Lung (tissue), 12 donors: ENCODE results near the gene INTS3. TPM values are rescaled to one million over a fixed set of nuclear protein-coding genes. Genes with fewer than 3 reads are reported as not detected.
A peak's percentile ranks its signal among the peaks of the same experiment; 100 is the strongest.

Source experiments
- ATAC-seq: fragments of 200-7000 bp; cut with Tn5 transposase; one replicate; pipeline ENCODE4 v1.9.1; 2020; ENCODE audit warnings: moderate number of reproducible peaks; ENCODE audit not compliant: insufficient read depth, low FRiP score
- DNase-seq, 3 donors: peaks; one replicate each; pipeline ENCODE4 v3.0.0-alpha.2; 2013 to 2017
- H3K27ac ChIP-seq, 2 donors: one replicate each; pipeline ENCODE4 v1.5.1; 2013; ENCODE audit warnings: mild to moderate bottlenecking in 2 of 2, moderate library complexity in 2 of 2, control low read depth in 1 of 2, inconsistent platforms in 1 of 2, low read depth in 1 of 2, low read length in 1 of 2
- H3K27me3 ChIP-seq, 3 donors: one replicate each; pipeline ENCODE4 v1.5.1; 2013; ENCODE audit warnings: low read length in 2 of 3; ENCODE audit not compliant: control insufficient read depth in 3 of 3, insufficient read depth in 3 of 3
- H3K36me3 ChIP-seq, 4 donors: one replicate each; pipeline ENCODE4 v1.5.1; 2013; ENCODE audit warnings: low read length in 4 of 4, mild to moderate bottlenecking in 1 of 4, moderate library complexity in 1 of 4; ENCODE audit not compliant: control insufficient read depth in 4 of 4, insufficient read depth in 4 of 4
- H3K4me1 ChIP-seq, 5 donors: one replicate each; pipeline ENCODE4 v1.5.1; 2013; ENCODE audit warnings: low read length in 5 of 5, mild to moderate bottlenecking in 2 of 5, moderate library complexity in 1 of 5; ENCODE audit not compliant: control insufficient read depth in 5 of 5, insufficient read depth in 5 of 5
- H3K4me3 ChIP-seq: one replicate; pipeline ENCODE4 v1.5.1; 2013; ENCODE audit warnings: mild to moderate bottlenecking, control low read depth, moderate library complexity
- H3K9ac ChIP-seq, 2 donors: one replicate each; pipeline ENCODE4 v1.5.1; 2013; ENCODE audit warnings: low read length in 2 of 2, control low read depth in 1 of 2; ENCODE audit not compliant: insufficient read depth in 1 of 2
- H3K9me3 ChIP-seq, 4 donors: one replicate each; pipeline ENCODE4 v1.5.1; 2013; ENCODE audit warnings: low read length in 3 of 4, mild to moderate bottlenecking in 1 of 4, moderate library complexity in 1 of 4; ENCODE audit not compliant: control insufficient read depth in 4 of 4, insufficient read depth in 3 of 4
- WGBS, 2 donors: extraction: QIAGEN DNeasy Blood & Tissue Kit; methylation state at CpG; one replicate each; pipeline ENCODE4 v1.1.7; 2013; 5-methylcytosine and 5-hydroxymethylcytosine counted together
- polyA plus RNA-seq, 2 donors: library from polyadenylated mRNA; stranded (reverse); fragments of 200-250 nt; gene quantifications; one replicate each; pipeline ENCODE4 v1.2.1, GENCODE V29; 2013
- total RNA-seq, 2 donors: library from RNA; depleted of rRNA in 1 of 2; stranded (reverse); fragments of >200 nt in 1 of 2; gene quantifications; one replicate each; pipeline ENCODE4 v1.2.1, GENCODE V29; 2014 to 2021
- TF ChIP-seq, protein P1 (sequence below): IDR thresholded peaks from 2 replicates; pipeline ENCODE4 v1.5.1; 2012; ENCODE audit warnings: mild to moderate bottlenecking; ENCODE audit errors: control extremely low read depth, extremely low read depth
- donor health status: control.
- donor health status: control.
- donor health status: Bipolar disorder and iron deficiency.
- donor health status: healthy.
- donor health status: DM: yes; HTN: yes; CAD: no.

Gene INTS3
- total and polyA plus RNA-seq, 4 donors: 31.3 to 70.4 (median 51.0) TPM

DNA sequence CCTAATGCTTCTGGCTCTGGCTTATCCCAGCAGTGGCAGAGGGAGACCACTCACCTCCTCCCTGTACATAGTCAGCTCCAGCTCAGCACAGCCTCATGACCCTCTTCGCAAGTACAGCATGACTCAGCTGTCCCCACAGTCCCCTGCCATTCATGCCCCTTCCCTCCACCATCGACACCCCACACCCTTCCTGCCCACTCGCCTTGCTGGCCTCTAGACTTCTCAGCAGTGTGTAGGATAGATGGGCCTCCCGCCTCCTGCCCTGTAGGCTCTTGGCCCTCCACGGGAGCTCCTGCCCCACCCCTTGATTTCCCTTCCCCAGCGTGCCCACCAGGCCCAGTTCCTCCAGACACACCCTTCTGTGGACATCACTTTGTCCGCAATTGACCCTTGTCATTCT is 39.6 kb upstream of the INTS3 start:
- no peaks in the 10 kb centered on the region for H3K9me3 ChIP-seq
- H3K27me3 ChIP-seq: no peaks in the 10 kb centered on the region
- H3K27ac ChIP-seq: peak overlapping the region in 1 of 2 donors; percentile 26
- no peak for DNase-seq
- H3K4me1 ChIP-seq: peaks cover 0 to 3% (median 0%) of the 10 kb centered on the region in 5 donors
- no peak for ATAC-seq
- H3K9ac ChIP-seq: no peak overlapping the region
- no peak overlapping the region for H3K4me3 ChIP-seq
- TF ChIP-seq, protein P1, sequence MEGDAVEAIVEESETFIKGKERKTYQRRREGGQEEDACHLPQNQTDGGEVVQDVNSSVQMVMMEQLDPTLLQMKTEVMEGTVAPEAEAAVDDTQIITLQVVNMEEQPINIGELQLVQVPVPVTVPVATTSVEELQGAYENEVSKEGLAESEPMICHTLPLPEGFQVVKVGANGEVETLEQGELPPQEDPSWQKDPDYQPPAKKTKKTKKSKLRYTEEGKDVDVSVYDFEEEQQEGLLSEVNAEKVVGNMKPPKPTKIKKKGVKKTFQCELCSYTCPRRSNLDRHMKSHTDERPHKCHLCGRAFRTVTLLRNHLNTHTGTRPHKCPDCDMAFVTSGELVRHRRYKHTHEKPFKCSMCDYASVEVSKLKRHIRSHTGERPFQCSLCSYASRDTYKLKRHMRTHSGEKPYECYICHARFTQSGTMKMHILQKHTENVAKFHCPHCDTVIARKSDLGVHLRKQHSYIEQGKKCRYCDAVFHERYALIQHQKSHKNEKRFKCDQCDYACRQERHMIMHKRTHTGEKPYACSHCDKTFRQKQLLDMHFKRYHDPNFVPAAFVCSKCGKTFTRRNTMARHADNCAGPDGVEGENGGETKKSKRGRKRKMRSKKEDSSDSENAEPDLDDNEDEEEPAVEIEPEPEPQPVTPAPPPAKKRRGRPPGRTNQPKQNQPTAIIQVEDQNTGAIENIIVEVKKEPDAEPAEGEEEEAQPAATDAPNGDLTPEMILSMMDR: no peak
- H3K36me3 ChIP-seq: peaks cover 0 to 30% (median 0%) of the 10 kb centered on the region in 4 donors
- WGBS, 2 donors: 78% methylated on average over 7 of the region's 7 CpGs

DNA sequence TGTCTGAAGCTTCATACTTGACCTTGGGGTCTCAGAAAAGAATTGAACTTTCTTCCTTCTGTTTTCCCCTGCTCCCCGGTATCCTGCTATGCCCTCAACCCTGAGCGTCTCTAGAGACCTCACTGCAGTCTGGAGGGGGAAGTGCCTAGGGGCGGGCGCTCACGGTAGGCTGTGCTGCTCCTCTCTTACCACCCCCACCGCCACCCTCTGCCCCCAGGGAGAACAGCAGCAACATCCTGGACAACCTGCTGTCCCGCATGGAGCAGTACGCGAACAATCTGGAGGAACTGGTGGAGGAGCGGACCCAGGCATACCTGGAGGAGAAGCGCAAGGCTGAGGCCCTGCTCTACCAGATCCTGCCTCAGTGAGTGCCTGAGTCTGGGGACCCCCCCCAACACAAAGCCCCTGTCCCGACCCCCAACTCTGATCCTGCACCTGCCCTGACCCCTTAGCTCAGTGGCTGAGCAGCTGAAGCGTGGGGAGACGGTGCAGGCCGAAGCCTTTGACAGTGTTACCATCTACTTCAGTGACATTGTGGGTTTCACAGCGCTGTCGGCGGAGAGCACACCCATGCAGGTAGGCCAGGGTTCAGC is 39.0 kb upstream of the INTS3 start:
- WGBS, 2 donors: 87 to 90% methylated on average over 18 of the region's 18 CpGs
- Histone ChIP-seq H3K9ac (no peak overlapping the region), H3K27ac (no peak overlapping the region), H3K9me3 (no peaks in the 10 kb centered on the region), H3K4me1 (peaks cover 0 to 3% (median 0%) of the 10 kb centered on the region in 5 donors), H3K36me3 (peaks cover 0 to 35% (median 0%) of the 10 kb centered on the region in 4 donors), H3K4me3 (no peak overlapping the region), H3K27me3 (no peaks in the 10 kb centered on the region)
- TF ChIP-seq, protein P1: no peak
- ATAC-seq (no peak), DNase-seq (no peak)

DNA sequence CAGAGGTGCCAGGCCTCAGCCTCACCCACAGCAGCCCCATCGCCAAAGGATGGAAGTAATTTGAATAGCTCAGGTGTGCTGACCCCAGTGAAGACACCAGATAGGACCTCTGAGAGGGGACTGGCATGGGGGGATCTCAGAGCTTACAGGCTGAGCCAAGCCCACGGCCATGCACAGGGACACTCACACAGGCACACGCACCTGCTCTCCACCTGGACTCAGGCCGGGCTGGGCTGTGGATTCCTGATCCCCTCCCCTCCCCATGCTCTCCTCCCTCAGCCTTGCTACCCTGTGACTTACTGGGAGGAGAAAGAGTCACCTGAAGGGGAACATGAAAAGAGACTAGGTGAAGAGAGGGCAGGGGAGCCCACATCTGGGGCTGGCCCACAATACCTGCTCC is 34.4 kb upstream of the INTS3 start:
- WGBS, 2 donors: 83 to 95% methylated on average over 4 of the region's 4 CpGs
- peaks cover 0 to 4% (median 0%) of the 10 kb centered on the region in 5 donors for H3K4me1 ChIP-seq
- H3K27me3 ChIP-seq: no peaks in the 10 kb centered on the region
- H3K9me3 ChIP-seq: no peaks in the 10 kb centered on the region
- H3K36me3 ChIP-seq: peaks cover 0 to 17% (median 0%) of the 10 kb centered on the region in 4 donors
- no peak overlapping the region for H3K9ac ChIP-seq
- DNase-seq: no peak
- H3K4me3 ChIP-seq: no peak overlapping the region
- ATAC-seq: no peak
- no peak overlapping the region for H3K27ac ChIP-seq
- TF ChIP-seq, protein P1: no peak

DNA sequence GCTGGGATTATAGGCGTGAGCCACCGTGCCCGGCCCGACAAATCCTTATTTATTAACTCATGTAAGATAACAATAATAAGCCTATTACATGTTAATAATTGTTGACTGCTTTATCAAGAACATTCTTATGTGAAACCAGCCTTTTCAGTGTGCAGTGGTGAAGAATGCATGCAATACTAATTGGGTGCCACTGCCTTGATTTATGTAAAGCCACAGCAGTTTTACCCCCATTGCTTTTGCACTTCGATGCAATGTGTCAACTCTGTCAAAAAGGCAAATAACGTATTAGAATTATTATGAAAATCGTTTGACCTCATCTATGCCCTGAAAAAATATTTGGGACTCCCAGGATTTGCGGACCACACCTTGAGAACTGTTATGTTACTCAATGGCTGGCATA is 31.1 kb upstream of the INTS3 start:
- Histone ChIP-seq H3K9ac (no peak overlapping the region), H3K4me3 (no peak overlapping the region), H3K27me3 (no peaks in the 10 kb centered on the region), H3K9me3 (no peaks in the 10 kb centered on the region), H3K27ac (no peak overlapping the region), H3K36me3 (peaks cover 0 to 8% (median 0%) of the 10 kb centered on the region in 4 donors), H3K4me1 (peaks cover 0 to 11% (median 4%) of the 10 kb centered on the region in 5 donors)
- no peak for ATAC-seq
- no peak for DNase-seq
- TF ChIP-seq, protein P1: no peak
- WGBS, 2 donors: 87 to 95% methylated on average over 8 of the region's 8 CpGs
